HG02884 (cell line): ENCODE measurements around the gene COL9A3.
A peak's percentile ranks its signal among the peaks of the same experiment; 100 is the strongest.

Experiments
- ATAC-seq: cut with Tn5 transposase; IDR thresholded peaks from one replicate; pipeline ENCODE4 v1.9.1; 2021; ENCODE audit warnings: mild to moderate bottlenecking, moderate library complexity; ENCODE audit not compliant: unreplicated experiment

The COL9A3 gene

DNA sequence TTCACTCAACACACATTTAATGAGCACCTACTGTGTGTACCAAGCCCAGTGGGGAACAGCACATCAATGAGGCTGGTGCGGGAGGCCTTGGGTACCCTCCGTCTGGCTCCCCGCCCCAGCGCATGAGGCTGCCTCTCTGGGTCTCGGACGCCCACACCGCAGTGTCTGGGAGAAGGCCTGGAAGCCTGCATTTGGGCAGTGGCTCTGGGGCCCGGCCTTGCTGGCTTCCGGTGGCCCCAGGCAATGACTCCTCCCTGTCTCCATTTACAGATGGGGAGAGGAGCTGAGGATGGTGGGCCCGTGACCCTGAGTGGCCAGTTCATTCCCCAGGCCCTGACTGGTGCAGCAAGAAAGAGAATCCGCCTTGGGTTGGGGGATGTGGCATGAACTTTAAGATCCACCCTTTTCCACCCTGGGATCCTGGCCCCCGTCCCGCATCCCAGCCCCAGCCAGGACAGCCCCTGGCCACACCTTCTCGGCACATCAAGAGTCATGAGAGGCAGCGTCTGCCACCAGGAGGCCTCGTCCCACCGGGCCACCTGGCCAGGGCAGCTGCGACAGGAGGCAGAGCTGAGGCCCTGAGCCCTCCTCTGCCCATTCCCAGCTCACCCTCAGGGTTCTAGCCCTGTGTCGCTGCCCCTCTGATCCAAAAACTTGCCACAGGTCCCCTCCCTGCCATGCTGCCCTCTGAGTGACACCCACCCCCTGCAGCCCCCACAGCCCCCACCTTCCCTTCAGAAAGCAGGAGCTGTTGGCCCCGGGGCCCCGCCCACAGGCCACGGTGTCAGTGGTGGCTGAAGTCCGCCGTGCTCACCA is 38.0 kb upstream of the COL9A3 start:
- ATAC-seq, result no peak

DNA sequence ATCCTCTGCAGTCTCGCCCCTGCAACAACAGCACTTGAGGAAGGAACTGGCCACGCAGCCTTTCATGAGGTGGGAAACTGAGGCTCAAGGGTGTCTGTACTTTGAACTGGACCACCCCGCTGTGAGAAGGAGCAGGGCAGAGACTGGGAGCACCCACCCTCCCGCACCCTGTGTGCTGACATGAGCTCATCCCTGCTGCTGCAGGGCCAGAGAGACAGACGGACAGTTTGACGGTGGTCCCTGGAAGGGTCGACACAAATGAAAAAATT is 37.5 kb upstream of the COL9A3 start:
- no peak for ATAC-seq

DNA sequence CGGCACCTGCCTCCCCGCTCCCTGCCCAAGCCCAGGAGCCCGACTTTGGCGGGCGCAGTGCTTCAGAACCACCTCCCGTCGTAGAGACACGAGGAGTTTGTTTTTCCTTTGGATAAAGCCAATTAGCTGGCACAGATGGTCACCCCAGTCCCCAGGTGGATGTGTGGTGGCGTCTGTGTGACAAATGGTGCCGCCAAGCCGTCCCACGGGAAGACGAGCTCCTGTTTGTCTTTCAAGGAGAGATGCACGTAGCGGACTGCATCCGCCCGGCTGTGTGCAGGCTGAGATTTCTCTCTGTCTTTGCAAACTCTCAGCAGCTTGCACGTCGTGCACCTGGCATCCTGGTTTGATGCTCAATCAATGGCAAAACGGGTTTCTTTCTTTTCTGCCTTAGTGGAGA is 36.6 kb upstream of the COL9A3 start:
- ATAC-seq, result no peak

DNA sequence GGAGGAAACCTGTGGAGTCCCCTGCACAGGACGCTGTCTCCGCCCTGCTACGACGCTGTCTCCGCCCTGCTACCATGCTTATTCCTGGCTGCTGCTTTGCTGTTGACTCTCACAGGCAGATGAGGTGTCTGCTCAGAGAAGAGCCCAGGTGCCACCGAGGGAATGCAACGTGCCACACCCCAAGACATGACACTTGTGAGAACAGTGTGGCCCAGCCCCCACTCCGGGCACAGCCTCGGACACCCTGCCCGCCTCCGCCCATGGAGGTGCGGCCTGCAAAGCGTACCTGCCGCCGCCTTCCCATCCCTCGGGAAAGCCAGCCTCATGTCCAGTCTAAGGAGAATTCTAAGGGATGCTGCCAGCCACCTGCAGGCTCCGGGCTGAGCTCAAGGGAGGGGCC is 36.2 kb upstream of the COL9A3 start:
- ATAC-seq, result no peak

DNA sequence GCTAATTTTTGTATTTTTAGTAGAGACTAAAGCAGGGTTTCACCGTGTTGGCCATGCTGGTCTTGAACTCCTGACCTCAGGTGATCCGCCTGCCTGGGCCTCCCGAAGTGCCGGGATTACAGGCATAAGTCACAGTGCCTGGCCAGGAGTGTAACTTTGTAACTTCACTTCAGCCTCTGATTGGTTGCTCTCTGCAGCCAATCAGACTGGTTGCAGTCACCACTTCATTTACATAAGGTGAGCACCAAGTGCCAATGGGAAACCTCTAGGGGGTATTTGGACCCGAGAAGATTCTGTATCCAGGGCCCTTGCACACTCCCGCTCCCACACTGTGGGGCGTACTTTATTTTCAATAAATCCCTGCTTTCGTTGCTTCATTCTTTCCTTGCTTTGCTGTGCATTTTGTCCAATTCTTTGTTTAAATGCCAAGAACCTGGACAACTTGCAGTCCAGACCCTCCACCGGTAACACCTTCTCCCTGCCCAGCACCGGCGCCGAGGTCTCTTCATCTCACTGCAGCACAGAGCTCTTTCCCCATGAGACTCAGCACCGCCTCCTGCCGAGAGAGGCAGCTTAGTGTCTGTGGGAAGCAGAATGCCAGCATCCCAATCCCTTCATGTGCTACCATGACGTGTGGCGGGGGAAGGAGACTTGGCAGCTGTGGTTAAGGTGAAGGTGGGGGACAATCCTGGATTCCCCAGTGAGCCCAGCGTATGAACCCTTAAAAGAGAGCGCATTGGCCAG is 34.5 kb upstream of the COL9A3 start:
- ATAC-seq, result no peak

DNA sequence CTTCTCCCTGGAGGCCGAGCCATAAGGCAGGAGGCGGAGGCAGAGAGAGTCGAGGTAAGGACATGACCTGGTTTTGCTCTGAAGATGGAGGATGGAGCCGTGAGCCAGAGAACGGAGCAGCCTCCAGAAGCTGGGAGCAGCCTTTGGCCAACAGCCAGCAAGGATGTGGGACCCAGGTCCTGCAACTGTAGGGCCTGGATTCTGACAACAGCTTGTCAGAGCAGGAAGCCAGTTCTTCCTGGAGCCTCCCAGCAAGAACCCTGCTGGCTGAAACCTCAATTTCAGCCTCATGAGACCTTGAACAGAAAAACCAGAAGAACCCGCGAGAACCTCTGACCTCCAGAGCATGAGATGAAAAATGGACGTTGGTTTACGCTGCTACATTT is 34.0 kb upstream of the COL9A3 start:
- no peak for ATAC-seq

DNA sequence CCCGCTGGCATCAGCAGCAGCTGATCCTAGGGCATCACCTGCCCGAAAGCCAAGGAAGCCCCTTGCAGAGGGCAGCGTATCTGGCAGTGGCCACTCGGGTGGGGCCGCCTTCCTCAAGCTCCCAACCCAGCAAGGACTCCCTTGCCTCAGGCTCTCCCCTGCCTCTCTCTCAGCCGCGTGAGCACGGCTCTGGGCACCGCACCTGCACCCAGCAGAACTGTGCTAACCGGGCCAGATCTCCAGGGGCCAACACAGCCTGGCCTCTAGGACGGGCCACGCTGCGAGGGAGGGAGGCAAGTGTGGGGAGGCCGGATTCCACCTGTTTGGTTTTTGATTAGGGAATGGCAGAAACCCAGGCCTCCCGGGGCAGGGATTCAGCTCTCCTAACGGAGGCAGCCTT is 32.4 kb upstream of the COL9A3 start:
- ATAC-seq, result no peak

DNA sequence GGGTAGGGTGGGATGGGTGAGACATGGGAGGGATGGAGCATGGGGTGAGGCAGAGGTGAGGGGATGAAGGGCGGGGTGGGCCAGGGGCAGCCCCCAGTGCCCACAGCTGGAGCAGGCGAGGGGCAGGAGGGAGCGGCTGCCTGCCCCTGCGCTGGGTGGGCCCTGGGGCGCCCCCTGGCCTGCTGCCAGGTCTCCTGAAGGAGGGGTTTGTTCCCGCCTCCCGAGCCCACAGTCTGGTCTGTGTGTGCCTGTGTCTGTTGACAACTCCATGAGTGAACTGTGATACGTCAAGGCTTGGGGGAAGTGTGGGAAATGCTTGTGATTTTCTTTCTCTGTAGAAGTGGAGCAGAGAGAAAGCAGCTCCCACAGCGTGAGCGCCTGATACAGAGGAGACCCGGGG is 31.5 kb upstream of the COL9A3 start:
- no peak for ATAC-seq

DNA sequence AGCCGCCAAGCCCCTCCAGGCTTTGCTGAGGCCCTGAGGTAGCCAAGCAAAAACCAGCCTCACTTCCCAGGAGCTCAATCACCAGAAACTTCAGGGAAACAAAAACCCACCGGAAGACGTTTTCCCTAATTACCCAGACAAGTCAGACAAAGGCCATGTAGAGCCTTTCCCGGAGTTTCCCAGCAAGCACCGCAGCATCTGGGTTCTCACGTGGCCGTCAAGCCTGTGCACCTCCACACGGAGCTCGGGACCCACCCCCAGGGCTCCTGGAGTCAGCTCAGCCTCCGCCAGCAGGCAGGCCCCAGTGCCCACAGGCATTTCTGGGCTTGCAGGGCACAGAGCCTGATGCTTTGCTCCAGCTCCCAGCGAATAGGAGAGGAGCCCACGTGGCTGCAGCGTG is 30.7 kb upstream of the COL9A3 start:
- no peak for ATAC-seq

DNA sequence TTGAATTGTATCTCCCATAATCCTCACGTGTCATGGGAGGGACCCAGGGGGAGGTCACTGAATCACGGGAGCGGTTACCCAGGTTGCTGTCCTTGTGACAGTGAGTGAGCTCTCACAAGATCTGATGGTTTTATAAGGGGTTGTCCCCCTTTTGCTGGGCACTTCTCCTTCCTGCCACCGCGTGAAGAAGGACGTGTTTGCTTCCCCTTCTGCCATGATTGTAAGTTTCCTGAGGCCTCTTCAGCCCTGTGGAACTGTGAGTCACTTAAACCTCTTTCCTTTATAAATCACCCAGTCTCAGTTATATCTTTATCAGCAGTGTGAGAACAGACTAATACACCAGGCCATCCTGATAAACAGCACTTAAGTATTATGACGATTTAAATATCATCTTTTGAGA is 29.5 kb upstream of the COL9A3 start:
- ATAC-seq, result no peak

DNA sequence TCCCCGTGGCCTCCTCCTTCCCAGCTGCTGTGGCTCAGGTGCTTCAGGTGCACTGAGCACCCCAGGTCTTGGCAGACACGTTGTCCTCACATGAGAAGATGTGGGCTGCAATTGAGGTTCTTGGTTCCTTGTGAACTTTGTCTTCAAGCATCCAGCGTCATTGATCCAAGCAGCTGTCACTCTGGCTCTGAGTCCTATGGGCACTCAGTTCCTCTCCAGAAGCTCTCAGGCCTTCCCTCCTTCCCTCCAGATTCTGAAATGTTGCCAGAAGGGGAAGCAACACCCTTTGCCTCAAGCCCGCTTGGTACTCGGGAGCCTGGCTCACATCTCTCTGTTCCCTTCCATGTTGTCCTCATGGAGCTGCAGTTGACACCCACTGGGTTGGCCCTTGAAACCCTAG is 29.0 kb upstream of the COL9A3 start:
- ATAC-seq, result no peak

DNA sequence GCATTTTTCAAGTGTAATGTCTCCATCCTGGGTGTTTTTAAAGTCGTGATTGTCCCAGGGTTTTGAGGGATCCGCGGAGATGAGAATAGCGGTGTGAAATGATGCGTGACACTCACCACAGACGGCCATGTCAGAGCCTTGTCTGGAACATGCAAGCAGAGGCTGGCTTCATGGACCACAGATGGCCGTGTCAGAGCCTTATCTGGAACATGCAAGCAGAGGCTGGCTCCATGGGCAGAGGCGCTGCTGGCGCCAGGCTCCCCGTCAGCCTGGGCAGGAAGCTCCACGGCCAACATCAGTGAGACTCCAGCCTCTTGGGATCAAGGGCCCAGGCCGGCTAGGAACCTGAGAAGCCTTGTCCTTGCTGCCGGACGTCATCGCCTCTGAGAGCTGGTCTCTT is 28.2 kb upstream of the COL9A3 start:
- ATAC-seq, result no peak

DNA sequence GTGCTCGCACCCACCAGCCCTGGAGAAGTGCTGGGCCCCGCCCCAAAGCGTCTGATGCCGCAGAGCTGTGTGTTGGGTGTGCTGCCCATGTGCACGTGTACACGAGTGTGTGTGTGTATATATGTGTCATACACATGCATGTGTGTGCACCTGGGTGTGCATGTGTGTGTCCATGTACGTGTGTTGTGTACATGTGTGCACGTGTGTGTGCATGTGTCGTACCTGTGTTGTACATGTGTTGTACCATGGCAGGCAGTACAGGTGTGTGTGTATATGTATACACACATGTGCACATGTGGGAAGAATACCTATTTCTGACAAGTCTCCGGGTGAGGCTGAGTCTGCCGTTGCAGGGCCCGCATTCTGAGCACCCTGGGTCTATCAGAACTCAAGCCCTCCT is 26.8 kb upstream of the COL9A3 start:
- no peak for ATAC-seq

DNA sequence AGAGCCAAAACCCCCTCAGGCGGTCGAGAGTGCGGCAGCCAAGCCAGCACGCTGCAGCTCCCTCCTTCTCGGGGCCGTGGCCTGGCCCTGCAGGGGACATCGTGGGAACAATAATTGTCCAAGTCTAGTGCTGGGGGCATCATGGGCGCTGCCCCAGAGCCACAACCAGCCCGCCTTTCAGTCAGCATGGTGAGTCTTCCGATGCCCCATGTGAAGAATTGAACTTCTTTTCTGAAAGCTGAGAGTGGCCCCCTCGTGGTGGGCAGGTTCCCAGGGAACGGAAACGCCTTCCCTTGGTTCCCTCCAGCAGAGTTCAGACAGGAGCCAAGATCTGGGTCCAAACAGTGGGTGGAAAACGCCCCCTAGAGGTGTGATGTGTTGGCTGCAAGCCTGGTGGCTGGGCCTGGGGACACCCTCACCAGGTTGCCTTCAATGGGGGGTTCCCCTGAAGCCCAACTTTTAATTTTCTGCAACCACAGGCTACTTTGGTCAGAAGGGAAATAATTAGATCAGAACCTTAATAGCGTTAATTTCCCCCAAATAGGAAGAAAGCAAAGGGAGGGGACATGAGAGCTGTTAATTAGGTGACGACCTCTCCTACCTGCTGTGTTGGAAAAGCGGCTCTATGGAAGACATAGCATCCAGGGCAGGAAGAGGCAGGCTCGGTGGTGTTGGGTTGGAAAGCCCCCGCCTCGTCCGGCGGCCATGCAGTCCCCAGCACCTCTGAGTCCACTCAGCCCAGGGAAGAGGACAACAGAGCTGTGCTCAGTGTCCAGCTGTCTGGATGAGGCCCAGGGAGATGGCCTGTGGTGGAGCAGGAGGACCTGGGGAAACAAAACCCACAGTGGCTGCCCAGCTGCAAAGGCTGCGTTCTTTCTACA is 25.3 kb upstream of the COL9A3 start:
- no peak for ATAC-seq

DNA sequence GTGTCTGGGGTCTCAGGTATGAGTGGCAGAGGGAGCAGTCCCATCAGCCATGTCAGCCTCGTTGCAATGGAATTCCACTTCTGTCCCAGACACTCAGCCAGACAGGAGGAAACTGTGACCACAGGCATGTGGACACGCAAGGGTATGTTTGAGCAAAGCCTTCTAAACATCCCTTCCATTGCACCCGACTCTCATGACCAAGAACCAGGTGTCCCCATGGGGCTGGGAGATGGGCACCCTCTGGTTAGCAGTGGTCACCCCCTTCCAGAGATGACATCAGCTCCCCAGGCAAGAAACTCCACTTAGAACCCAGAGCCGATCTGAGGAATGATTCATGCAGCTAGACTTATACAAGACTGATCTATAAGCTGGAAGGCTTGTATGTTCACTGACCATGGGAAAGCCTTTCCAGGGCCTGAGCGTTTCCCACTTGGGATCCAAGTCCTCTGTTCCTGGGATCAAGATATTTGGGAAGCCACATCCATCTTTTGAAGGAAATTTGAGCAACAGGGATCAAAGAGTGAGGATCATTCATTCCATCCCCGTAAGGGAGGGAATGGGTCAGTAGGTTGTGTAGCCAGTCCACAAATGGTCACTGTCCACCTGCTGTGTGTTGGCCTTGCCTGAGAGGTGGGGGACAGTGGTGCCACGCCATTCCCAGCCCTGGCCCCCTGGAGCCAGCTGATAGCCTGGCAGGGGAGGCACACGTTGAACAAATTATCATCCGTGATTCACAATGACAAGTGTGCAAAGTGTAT is 24.5 kb upstream of the COL9A3 start:
- no peak for ATAC-seq

DNA sequence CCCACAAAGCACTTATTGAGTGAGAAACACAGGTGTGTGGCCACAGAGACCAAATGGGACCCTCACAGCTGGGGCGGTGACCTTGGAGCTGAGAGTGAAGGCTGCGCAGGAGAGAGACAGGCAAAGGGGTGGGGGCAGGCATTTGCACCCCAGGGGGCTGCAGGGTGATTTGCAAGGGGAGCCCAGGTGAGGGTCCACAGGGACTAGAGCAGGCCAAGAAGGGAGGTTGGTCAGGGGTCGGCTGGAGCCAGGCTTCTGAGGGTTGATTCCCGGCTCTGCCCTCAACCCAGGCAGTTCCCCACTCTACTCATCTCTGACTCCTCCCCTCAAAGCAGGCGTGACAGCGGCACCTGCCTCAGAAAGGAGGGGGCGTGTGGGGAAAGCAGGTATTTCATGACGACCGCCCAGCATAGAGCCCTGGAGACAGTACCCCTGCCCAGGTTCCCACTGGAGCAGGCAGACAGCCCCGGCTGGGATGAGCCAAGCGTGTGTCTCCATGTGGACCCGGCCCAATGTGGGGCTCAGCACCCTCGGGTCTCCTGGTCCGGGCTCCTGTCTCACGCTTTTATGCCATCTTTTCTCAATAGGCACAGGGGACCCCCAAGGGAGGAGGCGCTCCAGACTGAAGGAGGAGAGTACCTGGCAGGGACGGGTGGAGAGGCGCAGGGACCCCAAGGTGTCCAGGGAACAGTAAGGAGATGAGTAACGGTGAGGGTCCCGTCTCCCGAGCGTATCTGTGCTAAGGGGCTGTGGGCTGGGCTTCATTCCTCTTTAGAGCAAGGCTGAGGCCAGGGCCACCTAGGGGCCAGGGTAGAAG is 23.7 kb upstream of the COL9A3 start:
- ATAC-seq, result no peak

DNA sequence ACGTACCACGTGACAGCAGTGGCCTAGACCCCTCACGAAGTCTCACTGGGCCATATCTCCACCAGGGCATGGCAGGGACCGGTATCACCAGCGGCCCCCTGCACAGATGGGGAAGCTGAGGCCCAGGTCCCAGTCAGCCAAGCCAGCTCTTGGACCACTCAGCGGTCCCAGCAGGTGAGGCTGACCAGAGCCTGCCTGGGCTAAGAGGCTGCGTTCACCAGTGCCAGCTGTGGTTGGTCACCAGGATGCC is 23.2 kb upstream of the COL9A3 start:
- ATAC-seq, result no peak

DNA sequence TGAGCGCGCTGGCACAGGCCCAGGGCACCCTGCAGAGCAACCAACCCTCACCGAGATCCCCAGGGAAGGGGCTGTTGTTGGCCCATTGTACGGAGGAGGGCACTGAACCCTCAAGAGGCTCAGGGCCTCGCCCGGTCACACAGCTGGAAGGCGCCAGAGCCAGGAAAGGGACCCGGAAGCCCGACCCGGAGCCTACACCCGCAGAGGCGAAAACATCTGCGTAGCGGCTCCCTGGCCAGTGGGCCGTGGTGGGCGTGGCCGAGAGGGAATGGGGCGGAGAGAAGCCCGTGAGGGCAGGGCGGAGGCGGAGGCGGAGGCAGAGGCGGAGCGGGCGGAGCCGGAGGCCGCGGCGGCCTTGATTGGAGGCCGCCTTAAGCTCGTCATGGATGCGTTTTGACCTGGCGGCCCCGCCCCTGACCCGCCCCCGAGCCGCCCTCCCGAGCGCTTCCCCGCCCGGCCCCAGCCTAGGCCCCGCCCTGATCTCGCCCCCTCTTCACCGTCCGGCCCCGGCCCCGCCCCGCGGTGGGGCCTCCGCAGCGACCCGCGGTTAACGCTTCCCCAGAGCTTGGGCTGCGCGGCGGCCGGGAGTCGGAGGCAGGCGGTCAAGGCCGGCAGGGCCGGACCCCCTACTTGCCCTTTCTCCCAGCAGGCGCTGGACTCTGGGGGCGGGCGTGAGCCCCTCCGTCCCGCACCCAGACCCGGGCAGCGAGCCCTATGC is 22.7 kb upstream of the COL9A3 start:
- peak; percentile 60 for ATAC-seq

DNA sequence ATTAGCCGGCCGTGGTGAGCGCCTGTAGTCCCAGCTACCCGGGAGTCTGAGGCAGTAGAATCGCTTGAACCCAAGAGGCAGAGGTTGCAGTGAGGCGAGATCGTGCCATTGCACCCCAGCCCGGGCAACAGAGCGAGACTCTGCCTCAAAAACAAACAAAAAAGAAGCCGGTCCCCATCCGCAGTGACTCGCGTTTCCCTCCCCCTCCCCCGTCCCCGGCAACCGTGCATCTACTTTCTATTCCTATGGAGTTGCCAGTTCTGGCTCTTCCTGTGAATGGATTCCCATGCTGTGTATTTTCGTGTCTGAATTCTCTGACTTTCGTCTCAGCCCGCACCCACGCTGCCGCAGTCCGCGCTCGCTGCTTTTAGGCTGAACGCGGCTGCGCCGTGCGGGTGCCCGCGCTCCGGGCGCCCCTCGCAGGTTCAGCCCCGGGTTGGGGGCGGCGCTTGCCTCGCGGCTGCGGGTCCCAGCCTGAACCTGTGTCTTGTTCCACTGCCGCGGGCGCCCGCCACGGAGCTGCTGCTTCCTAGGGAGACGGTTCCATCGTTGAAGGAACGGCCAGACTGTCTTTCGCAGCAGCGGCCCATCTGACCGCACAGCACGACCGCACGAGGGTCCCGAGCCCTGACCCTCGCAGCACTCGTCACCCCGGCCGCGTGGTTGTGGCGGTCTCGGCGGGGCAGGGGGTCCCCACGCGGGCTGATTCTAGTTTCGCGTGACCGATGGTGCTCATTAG is 21.7 kb upstream of the COL9A3 start:
- ATAC-seq, result no peak
